CD4-positive, alpha-beta T cell treated with Interferon alpha-2 for 1 hour (primary cell): ENCODE data around the gene TLL2.

ENCODE experiments used
- DNase-seq, 2 donors: peaks; one replicate each; pipeline ENCODE4 v3.0.0-alpha.2; 2020 to 2022

TLL2 gene

DNA sequence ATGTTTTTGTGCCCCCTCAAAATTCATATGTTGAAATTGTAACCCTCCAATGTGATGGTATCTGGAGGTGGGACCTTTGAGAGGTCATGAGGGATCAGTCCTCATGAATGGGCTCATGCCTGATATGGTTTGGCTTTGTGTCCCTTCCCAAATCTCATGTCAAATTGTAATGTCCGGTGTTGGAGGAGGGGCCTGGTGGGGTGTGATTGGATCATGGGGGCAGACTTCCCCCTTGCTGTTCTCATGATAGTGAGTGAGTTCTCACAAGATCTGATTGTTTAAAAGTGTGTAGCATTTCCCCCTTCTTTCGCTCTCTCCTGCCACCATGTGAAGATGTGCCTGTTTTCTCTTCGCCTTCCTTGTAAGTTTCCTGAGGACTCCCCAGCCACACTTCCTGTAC lies 53.4 kb downstream of the TLL2 start:
- DNase-seq, result no peak

DNA sequence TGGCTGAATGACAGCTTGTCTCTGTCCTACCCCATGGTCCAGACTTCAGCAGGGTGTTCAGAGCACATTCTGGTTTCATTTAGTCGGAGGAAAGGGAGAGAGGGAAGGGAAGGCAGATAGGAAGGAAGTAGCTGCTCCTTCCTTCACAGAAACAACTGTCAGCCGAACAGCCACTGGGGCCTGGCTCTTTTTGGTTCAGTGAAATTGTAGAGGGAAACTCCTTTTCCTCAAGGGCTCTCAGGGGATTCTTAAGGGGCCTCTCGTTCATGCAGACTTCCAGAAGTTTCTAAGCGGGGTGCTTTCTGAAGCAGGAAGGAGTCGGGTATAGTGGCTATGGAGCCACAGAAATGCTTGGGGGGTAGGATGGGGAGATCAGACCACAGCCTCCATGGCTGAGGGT lies 56.4 kb downstream of the TLL2 start:
- DNase-seq, result no peak

DNA sequence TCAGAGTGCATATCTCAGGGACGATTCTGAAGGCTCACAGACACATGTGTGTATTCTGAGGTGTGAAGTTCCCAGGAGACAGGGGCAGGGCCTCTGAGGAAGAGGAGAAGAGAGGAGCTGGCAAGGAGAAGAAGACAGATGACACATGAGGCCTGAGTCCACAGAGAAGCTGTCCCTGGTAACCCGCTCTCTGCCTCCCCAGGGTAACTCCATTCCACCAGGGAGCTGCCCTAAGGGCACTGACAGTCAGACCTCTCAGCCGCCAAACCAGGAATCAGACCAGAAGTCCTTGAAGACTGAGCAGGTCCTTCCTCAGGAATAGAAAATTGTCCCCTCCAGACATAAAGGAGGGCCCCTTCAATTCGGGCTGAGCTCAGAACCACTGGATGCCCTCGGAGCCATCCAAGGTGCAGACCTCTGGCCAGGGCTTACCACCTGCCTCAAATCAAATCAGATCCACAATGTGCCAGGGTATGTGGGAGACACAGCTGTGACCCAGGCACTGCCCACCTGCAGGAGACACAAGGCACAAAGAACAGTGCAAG lies 57.4 kb downstream of the TLL2 start:
- DNase-seq, result no peak

DNA sequence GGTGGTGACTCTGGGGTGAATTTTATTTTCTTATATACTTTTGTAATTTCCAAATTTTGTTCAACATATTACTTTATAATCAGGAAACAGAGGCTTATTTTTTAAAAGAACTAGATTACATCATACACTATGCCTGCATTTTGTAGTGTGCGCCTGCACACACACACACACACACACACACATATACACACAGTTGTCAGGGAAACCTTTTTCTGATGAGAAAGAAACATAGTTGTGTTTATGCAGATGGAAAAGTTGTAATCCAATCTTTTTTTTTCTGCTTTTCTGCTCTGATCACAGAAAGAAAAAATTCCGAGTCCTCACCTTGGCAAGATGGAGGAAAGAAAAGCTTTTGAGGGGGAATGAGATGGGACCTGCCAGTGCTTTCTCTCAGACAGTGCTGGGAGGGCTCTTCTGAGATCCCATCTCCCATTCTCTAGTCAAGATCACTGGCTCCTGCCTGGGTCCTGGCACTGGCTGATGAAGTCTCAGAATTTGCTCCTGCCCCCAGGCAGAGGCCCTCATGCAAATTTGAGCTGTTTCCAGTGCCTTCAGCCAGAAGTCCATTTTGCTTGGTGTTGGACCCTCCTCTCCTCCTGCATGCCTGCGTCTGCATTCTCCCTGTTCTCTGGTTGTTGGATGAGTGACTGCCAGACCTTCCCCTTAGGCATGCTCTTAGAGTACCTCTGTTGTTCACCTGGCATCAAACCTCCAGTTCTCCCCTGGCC lies 59.7 kb downstream of the TLL2 start:
- no peak for DNase-seq

DNA sequence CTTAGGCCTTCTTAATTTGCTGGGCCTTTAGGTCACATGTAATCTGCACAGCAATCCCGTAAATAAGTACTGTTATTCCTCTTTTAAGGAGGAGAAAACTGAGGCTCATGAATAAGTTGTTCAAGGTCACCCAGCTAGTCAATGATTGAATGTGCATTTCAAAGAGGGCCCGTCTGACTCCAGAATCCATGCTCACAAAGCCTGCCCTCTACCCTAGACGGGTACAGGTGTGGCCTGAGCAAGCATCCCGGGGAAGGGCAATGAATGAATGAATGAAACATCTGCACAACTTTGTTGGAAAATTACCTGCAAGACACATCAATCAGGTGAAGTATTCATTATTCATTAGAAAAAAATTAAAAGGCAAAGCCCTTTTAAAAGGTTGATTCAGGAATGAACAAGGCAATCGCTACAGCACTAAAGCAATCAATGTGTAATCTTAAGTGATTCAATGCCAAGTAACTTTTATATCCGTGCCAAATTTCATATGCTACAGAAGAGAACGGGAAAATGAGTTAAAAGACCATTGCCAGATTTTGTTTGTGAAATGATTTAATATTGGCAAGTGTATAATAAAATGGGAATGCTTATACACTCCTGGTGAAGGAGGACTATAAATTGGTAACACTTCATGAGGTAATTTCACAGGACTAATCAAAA lies 61.1 kb downstream of the TLL2 start:
- DNase-seq, result no peak

DNA sequence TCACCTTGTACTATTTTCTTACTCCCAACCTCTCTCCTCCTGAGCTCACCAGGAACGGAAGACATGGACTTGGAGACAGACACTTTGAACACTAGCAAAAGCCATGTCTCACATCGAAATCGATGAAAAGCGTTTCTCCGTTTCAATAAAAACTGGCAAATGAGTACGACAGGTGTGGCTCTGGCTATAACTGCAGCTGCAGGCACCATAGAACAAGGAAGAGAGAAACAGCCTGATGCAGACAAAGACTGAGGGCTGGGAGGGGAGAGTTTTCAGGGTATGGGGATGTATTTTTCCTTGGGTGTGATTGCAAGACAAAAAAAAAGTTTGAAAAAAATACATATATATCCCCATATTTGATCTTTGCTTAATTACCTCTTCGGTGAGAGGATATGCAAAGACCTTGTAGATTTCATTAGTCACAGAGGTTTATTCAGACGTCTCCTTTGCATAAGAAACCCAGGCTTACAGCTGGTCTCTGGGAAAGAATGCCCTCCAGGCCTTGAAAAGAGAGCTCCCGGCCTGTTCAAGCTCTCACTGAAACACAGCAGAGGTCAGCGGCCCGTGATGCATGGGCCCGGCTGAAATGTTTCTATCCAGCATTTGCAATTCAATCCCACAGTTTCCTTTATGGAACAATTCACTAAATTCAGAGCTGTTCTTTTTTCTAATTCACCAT lies 63.1 kb downstream of the TLL2 start:
- DNase-seq, result no peak

DNA sequence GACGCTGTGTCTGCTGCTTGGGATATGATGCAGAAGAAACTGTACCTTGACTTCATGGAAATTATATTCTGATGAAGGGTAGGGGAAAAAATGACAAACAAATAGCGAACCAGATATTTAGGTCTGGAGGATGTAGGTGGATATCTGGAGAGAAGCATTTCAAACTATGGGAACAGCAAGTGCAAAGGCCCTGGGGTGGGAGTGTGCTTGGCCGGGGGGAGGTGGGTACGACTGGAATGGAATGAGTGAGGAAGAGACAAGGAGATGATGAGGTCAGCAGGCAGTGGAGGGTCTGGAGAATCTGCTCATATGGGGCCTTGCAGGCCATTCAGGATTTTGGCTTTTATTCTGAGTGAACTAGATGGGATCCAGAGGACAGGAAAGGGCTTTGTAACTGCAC lies 65.2 kb downstream of the TLL2 start:
- no peak for DNase-seq

DNA sequence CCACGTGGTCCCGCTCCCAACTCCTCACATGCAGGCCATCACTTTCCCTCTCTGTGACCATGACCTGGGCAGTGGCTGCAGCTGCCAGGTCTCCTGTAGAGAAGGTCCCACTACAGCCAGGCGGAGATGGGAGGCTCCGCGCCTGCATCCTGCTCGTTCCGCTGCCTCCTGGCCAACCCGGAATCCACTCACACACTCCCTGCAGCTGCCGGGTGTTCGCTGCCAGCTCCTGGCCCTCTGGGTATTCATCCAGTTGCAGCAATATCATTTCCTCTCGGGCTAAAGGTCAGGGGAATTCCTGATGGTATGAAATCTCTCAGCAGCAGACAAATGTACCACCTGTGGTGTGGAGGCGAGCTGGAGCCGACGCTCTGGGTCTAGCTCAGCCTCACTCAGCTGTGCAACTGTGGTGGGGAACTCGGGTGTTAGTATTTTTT lies 65.7 kb downstream of the TLL2 start:
- DNase-seq, result no peak

DNA sequence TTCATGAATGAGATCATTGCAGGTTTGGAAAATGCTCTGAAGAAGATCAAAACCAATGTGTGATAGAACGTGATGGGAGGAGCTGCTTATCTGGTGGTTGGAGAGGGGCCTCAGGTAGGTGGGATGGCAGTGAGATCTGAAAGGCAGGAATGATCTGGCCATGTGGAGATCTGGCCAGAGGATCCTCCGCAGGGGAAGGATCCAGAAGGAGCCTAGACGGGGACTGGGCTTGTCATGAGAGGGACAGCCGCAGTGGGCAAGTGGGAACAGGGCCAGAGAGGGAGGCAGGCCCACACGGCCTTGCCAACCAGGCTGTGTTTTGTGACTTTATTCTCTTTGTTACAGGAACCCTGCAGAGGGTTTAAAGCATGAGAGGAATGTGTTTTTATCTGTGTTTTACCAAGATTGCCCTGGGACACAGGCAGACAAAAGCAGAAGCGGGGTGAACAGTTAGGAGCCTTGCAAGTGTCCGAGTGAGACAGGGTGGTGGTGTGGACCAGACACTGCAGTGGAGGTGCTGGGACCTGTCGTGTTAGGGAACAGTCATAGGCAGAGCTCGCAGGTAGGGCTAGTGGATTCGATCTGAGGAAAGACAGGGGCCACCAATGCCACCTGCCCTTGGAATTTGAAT lies 66.6 kb downstream of the TLL2 start:
- DNase-seq, result no peak

DNA sequence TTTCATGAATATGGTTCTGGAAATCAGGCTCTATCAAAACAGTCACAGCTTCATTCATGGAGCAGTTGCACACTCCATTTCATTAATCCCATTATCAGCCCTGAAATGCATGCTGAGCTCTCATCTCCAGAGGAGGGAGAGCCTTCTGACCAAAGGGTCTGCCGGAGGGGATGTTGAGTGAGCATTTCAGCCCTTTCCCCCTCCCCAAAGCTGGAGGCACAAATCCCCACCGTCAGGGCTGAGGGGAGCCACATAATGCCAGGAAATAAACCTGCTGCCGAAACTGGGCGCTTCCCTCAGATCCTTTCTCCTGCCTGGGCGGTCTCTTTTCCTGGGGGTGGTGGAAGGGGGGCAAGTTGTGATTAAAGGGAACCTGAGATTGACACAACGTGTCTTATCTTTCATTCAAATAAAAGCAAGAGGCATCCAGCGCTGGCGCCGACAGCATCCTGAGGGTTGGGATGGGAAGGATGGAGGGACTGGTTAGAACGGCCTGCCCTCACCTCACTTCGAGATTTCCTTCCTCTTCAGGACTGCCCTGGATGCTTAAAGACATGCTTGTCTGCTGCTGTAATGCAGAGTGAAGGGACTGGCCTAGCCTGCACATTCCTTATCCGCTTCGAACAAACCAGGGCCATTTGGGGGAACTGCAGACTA lies 71.6 kb downstream of the TLL2 start:
- no peak for DNase-seq

DNA sequence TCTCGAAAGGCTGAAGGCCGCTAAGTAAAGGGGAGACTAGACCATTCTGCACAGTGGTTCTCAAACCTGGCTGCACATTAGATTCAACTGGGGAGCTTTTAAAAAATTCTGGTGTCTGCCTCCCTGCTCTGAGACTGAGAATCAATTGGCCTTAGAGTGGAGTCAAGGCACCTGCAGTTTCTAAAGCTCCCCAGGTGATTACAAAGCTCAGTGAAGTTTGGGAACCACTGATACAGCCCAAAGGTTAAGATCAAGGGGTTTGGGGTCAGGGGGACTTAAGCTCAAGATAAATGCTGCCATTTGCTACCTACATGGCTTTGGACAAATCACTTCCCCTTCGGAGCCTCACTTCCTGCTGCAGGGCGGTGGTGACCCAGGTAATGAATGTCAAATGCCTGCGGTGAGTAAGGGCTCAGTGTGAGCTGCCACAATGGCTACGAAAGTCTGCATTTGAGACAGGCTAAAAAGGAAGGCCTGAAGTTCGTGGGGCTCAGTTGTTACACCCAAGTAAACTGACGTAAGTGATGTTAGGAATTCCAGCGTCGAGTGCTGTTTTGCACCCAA lies 72.3 kb downstream of the TLL2 start:
- no peak for DNase-seq

DNA sequence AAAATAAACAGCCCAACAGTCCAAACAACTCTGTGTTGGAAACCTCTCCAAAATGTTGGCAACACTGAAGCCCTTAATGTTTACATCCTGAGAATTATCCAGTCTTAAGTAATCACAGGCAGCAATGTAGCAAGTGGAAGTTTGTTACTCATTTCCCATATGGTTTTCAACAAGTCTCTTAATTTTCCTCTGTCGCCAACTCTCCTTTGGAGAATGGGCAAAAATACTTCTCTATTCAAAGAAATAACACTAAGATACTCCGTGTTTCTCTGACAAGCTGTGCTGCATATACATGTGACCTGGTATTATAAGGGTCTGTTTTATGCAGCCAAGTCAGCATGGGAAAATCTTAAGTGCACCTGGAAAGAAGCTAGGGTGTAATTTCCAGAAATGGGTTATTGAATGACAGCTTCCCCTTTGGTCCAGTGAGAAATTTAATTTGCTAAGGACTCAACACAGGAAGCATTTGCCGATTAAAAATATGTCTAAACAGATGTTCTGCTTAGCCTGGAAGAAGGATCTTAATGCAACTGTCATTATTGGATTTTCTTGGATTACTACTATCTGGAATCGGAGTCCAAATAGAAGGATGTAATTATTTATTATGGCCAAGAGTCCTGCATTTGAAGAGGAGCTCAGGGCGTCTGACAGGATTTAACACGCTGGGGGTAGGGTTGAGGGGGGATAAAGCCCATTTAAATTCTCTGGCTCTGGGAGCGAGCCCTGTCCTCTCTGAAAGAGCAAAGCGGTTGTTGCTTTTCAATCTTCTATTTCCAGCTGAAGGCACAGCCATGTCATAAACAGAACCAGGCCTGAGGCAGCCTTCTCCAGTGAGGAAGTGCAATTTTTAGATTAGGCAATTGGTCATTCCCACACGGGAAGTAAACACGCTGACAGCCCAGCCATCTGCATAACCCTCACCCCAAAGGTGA lies 73.1 kb downstream of the TLL2 start:
- no peak for DNase-seq

DNA sequence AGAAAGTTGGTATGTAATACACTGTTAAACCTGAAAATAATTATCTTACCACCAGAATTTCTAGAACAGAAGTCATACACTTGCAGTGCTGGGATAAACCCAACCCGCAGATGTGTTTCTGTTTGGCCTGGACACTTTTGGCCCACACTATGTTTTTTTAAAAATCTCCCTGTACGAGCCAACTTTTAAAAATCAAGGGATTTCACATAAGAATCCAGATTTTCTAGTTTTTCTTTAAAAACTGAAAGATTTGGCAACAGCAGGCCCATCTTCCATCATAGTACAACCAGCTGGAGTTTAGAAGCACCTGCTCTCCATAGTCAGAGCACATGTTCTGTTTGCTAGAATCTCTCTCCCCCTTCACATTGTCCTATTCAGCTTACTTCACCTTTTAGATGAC lies 74.0 kb downstream of the TLL2 start:
- no peak for DNase-seq

DNA sequence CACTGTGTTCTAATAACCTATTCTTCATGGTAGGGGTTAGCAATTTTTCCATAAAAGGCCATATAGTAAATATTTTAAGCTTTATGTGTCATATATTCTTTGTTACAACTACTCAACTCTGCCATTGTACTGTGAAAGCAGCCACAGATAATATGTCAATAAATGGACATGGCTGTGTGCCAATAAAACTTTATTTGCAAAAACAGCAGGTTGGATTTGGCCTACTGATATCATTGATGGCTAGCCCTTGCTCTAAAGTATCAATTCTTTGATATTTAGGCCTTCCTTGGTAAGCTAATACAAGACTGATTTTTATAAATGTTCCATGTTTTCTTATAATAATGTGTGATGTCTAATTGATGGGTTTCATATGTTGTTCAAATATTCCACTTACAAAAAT lies 77.7 kb downstream of the TLL2 start:
- DNase-seq, result no peak

DNA sequence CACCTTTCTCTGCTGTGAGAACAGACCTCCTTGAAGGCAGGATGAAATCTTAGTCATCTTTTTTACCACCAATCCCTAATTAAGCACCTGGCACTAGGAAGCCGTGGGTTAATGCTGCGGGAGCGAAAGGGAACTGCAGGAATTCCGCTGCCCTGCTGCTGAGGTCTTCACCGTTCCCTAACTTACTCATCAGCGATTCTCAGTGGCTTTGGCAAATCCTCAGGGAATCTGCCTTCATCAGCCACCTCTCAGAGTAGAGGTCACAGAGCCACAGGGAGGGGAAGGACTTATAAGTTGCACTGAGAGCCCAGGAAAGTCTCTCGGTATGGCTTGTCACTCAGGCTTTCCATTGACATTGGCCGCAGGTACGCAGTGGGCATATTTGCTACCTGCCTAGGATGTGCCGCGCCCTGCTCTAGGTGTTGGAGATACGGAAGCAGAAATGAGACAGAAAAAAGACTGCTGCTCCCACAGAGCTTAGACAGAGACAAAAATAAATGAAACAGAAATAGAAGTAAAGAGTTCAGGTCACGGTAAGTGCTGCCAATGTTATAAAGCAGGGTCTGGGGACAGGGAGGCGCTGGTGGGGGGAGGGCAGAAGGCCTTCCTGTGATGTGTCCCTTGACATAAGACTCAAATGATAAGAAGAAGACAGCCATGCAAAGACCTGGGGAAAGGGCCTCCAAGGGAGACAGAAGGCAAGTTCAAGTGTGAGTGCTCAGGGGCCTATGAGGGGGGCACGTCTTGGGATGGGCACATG lies 82.3 kb downstream of the TLL2 start:
- DNase-seq, result no peak

DNA sequence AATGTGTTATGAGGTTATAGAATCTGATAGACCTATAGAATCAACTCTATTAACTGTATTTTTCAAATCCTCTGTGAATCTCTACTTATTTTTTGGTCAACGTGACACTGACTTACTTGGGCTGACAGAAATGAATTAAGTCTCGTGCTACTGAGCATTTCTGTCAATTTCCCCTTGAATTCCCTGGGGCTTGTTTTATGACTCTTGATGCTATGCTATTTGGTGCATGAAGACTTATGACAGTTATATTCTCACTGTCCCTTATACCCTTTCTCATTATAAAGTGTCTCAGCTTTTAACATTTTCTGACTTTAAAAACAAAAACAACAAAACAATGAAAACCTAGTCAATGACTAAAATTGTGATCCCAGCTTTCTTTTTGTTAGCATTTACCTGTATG lies 86.4 kb downstream of the TLL2 start:
- no peak for DNase-seq

DNA sequence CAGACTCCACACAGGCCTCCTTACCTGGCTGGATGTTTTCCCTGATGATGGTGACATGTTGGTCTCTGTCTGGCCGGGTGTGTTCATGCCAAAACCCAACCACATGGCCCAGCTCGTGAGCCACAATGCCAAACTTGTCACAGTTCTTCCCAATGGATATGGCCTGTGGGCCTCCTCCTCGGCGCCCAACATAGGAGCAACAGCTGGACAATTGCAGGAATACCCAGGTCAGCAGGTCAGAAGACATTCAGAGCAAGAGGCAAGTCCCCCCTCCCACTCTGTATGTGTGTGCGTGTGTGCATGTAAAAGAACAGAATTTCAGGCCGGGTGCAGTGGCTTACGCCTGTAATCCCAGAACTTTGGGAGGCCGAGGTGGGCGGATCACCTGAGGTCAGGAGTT lies 91.2 kb downstream of the TLL2 start:
- no peak for DNase-seq

DNA sequence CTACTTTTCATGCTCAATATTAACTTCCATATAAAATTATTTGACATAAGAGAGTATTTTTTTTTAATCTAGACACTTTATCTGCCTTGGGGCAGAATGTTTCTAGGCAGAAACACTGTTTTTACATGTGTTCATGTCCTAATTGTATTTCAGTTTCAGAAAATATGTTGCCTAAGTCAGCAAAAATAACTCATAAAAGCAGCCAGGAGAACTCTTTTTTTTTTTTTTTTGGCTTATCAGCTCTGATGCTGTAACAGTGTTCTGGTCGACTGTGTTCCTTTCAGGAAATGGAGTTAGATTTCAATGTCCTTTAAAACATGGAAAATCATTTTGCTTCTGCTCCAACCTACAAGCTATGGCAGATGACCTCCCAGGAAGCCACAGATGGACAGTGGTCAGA lies 91.7 kb downstream of the TLL2 start:
- no peak for DNase-seq

DNA sequence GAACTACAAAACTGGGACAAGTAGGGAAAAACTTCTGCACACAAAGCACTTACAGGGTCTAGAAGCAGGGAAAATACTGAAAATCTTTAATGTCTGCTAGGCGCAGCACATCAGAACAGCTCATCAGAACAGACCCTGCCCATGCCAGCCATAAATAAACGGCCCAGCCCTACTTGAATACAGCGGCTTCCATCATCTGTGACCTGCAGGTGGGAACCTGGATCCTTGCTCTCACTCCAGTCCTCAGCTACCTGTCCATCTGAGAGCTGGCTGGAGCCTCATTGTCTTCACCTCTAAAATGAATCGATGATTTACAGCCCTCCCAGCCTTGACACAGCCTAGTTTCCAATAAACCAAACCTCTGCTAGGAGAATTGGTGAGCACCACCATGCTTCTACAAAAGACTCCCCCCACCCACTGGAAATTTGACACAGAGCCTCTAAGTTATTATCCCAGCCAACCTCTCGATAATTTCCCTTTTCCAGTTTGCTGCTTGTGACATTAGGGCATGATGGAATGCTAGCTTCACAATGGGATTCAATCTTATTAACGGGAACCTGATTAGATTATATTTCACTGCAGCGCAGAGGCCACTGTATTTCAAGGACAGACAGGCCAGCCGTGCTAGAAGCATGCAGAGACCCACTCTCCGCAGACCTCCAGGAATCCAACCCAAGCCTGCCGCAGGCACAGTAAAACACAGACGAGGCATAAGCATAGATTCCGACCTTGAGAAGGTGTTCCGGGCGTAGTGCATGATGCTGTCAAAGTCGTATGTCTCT lies 93.3 kb downstream of the TLL2 start:
- DNase-seq, result no peak

DNA sequence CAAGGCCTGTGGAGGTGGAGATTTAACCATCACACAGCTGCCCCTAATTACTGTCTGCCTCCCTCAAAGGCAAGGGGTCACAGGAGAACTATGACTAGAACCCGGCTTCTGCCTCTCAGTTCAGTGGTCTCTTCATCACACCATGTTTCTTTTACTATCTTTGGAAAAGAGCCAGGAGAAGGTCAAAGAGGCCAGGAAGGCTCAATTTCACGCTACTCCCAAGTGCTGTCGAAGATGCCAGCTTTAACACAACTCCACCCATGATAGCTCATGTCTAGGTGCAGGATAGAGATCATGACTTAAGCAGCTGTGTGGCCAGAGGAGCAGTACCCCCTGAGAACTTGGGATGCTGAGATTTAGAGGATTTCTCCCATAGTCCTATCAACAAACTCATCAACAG lies 94.4 kb downstream of the TLL2 start:
- DNase-seq, result no peak
